ENCODE results near the gene SLC25A52. TPM values are rescaled to one million over a fixed set of nuclear protein-coding genes. Genes with fewer than 3 reads are reported as not detected.
"Not testable (repeated sequence)": the region's sequence is repeated elsewhere in the genome, so short reads cannot be mapped to it uniquely, and the experiment has no call there.

The SLC25A52 gene
- not detected in 2 replicates for total RNA-seq

DNA sequence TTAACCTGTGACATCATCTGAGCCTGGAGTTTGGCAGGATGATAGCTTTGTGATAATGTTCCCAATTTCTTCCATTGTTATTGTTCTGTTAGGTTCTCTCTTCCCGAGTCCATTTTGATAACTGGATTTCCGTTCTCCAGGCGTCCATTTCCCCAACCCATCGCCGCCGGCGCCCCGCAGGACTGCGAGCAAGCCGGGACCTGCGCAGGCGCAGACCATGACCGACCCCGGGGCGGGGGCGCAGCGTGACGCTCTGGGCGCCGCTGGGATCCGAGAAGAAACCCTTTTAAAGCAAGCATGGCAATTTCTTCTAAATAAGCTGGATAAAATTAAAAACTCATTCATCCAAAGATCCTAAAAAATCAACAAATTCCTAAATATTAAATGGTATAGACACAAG, at the start of gene SLC25A52:
TSS of gene SLC25A52 (minus strand) at position 186 of the 400 bp plus-strand sequence. CDS start 219 bp downstream, outside the sequence.
- no peaks in the 10 kb centered on the region for H3K9me3 ChIP-seq (ENCODE audit: low read depth, low read length)
- TF ChIP-seq, protein P1, sequence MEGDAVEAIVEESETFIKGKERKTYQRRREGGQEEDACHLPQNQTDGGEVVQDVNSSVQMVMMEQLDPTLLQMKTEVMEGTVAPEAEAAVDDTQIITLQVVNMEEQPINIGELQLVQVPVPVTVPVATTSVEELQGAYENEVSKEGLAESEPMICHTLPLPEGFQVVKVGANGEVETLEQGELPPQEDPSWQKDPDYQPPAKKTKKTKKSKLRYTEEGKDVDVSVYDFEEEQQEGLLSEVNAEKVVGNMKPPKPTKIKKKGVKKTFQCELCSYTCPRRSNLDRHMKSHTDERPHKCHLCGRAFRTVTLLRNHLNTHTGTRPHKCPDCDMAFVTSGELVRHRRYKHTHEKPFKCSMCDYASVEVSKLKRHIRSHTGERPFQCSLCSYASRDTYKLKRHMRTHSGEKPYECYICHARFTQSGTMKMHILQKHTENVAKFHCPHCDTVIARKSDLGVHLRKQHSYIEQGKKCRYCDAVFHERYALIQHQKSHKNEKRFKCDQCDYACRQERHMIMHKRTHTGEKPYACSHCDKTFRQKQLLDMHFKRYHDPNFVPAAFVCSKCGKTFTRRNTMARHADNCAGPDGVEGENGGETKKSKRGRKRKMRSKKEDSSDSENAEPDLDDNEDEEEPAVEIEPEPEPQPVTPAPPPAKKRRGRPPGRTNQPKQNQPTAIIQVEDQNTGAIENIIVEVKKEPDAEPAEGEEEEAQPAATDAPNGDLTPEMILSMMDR (IDR thresholded peaks at IDR 0.05; ENCODE audit: extremely low read depth, low read depth, low read length), result no peak
- no peak within 1 kb of the TSS for H2AFZ ChIP-seq (ENCODE audit: low read length)
- no peak within 1 kb of the TSS for H3K4me2 ChIP-seq (ENCODE audit: insufficient read depth, low read length)
- no peaks in the 10 kb centered on the region for H4K20me1 ChIP-seq (ENCODE audit: insufficient read depth, low read length)
- H3K27ac ChIP-seq (ENCODE audit: low read depth, low read length), result no peak within 1 kb of the TSS
- no peaks in the 10 kb centered on the region for H3K27me3 ChIP-seq (ENCODE audit: insufficient read depth, low read length)
- no peaks in the 10 kb centered on the region for H3K4me1 ChIP-seq (ENCODE audit: insufficient read depth, low read length)
- no peaks in the 10 kb centered on the region for H3K79me2 ChIP-seq (ENCODE audit: insufficient read depth, low read length)
- no peak for DNase-seq (ENCODE audit: insufficient read length, low spot score, missing footprints)
- no peaks in the 10 kb centered on the region for H3K36me3 ChIP-seq (ENCODE audit: insufficient read depth, low read length)
- no peak within 1 kb of the TSS for H3K4me3 ChIP-seq (ENCODE audit: insufficient read depth, low read length)

GRCh38 chr18:31809049-31809448, 48.4 kb upstream of the SLC25A52 start:
- not testable (repeated sequence) for DNase-seq (ENCODE audit: insufficient read length, low spot score, missing footprints); H3K9me3 ChIP-seq (ENCODE audit: low read depth, low read length); H3K79me2 ChIP-seq (ENCODE audit: insufficient read depth, low read length); H2AFZ ChIP-seq (ENCODE audit: low read length); H3K4me1 ChIP-seq (ENCODE audit: insufficient read depth, low read length); H3K27ac ChIP-seq (ENCODE audit: low read depth, low read length); H3K4me3 ChIP-seq (ENCODE audit: insufficient read depth, low read length); H3K27me3 ChIP-seq (ENCODE audit: insufficient read depth, low read length); H3K36me3 ChIP-seq (ENCODE audit: insufficient read depth, low read length); H3K4me2 ChIP-seq (ENCODE audit: insufficient read depth, low read length); H4K20me1 ChIP-seq (ENCODE audit: insufficient read depth, low read length)

- no peaks in the 10 kb centered on the region for H3K36me3 ChIP-seq (ENCODE audit: insufficient read depth, low read length)
- H3K4me2 ChIP-seq (ENCODE audit: insufficient read depth, low read length), result no peak overlapping the region
- no peak for DNase-seq (ENCODE audit: insufficient read length, low spot score, missing footprints)
- no peaks in the 10 kb centered on the region for H3K4me1 ChIP-seq (ENCODE audit: insufficient read depth, low read length)
- no peaks in the 10 kb centered on the region for H3K79me2 ChIP-seq (ENCODE audit: insufficient read depth, low read length)
- no peak overlapping the region for H3K27ac ChIP-seq (ENCODE audit: low read depth, low read length)
- H3K27me3 ChIP-seq (ENCODE audit: insufficient read depth, low read length), result no peaks in the 10 kb centered on the region
- no peaks in the 10 kb centered on the region for H4K20me1 ChIP-seq (ENCODE audit: insufficient read depth, low read length)
- no peaks in the 10 kb centered on the region for H3K9me3 ChIP-seq (ENCODE audit: low read depth, low read length)
- no peak overlapping the region for H2AFZ ChIP-seq (ENCODE audit: low read length)
- TF ChIP-seq, protein P1 (IDR thresholded peaks at IDR 0.05; ENCODE audit: extremely low read depth, low read depth, low read length), result no peak
- H3K4me3 ChIP-seq (ENCODE audit: insufficient read depth, low read length), result no peak overlapping the region
These were observed 40.4 kb upstream of the SLC25A52 start for GRCh38 chr18:31801078-31801477.

- not testable (repeated sequence) for DNase-seq (ENCODE audit: insufficient read length, low spot score, missing footprints); H3K4me1 ChIP-seq (ENCODE audit: insufficient read depth, low read length); H3K79me2 ChIP-seq (ENCODE audit: insufficient read depth, low read length); H3K4me2 ChIP-seq (ENCODE audit: insufficient read depth, low read length); H3K27me3 ChIP-seq (ENCODE audit: insufficient read depth, low read length); H3K4me3 ChIP-seq (ENCODE audit: insufficient read depth, low read length); H2AFZ ChIP-seq (ENCODE audit: low read length); H3K27ac ChIP-seq (ENCODE audit: low read depth, low read length); H4K20me1 ChIP-seq (ENCODE audit: insufficient read depth, low read length); H3K36me3 ChIP-seq (ENCODE audit: insufficient read depth, low read length); H3K9me3 ChIP-seq (ENCODE audit: low read depth, low read length)
These were observed 38.6 kb upstream of the SLC25A52 start for GRCh38 chr18:31799257-31799656.

DNA sequence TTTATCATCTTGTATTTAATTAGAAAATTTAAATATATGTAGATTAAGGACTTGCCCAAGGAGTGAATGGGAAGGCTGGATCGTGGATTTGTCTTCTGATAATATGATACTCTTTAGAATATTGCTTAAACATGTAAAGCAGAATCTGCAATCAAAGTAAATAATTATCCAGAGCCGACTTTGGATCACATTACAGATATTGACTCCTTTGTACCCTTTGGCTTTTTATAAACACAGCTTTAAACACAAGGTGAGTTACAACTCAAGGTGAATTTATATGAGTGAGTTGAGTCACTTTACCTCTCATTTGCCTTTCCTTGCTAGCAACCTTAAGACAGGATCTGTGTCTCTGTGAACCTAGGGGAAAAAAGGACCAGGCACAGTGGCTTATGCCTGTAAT, 37.7 kb upstream of the SLC25A52 start:
- Histone ChIP-seq H3K79me2 (ENCODE audit: insufficient read depth, low read length) (no peaks in the 10 kb centered on the region), H3K9me3 (ENCODE audit: low read depth, low read length) (no peaks in the 10 kb centered on the region), H3K4me1 (ENCODE audit: insufficient read depth, low read length) (no peaks in the 10 kb centered on the region), H3K27ac (ENCODE audit: low read depth, low read length) (no peak overlapping the region), H2AFZ (ENCODE audit: low read length) (no peak overlapping the region), H3K36me3 (ENCODE audit: insufficient read depth, low read length) (no peaks in the 10 kb centered on the region), H3K4me3 (ENCODE audit: insufficient read depth, low read length) (no peak overlapping the region), H4K20me1 (ENCODE audit: insufficient read depth, low read length) (no peaks in the 10 kb centered on the region), H3K27me3 (ENCODE audit: insufficient read depth, low read length) (no peaks in the 10 kb centered on the region), H3K4me2 (ENCODE audit: insufficient read depth, low read length) (no peak overlapping the region)
- TF ChIP-seq, protein P1 (IDR thresholded peaks at IDR 0.05; ENCODE audit: extremely low read depth, low read depth, low read length), result no peak
- no peak for DNase-seq (ENCODE audit: insufficient read length, low spot score, missing footprints)
